Panc1 (cell line): ENCODE measurements around the gene MTA1.

ENCODE experiments used
- POLR2AphosphoS5 ChIP-seq: IDR thresholded peaks from 2 replicates; pipeline ENCODE4 v1.6.1; 2012; ENCODE audit warnings: mild to moderate bottlenecking, low read depth, low read length, moderate library complexity
- SIN3A ChIP-seq: IDR thresholded peaks from 2 replicates; pipeline ENCODE4 v1.6.1; 2012; ENCODE audit warnings: low read depth, mild to moderate bottlenecking, low read length, moderate library complexity, borderline replicate concordance; ENCODE audit not compliant: insufficient read depth
- TF ChIP-seq, protein P1 (sequence below): fragments of 450-650 bp; IDR thresholded peaks from 2 replicates; pipeline ENCODE4 v1.5.1; 2017; ENCODE audit warnings: mild to moderate bottlenecking

- TF ChIP-seq, protein P1, sequence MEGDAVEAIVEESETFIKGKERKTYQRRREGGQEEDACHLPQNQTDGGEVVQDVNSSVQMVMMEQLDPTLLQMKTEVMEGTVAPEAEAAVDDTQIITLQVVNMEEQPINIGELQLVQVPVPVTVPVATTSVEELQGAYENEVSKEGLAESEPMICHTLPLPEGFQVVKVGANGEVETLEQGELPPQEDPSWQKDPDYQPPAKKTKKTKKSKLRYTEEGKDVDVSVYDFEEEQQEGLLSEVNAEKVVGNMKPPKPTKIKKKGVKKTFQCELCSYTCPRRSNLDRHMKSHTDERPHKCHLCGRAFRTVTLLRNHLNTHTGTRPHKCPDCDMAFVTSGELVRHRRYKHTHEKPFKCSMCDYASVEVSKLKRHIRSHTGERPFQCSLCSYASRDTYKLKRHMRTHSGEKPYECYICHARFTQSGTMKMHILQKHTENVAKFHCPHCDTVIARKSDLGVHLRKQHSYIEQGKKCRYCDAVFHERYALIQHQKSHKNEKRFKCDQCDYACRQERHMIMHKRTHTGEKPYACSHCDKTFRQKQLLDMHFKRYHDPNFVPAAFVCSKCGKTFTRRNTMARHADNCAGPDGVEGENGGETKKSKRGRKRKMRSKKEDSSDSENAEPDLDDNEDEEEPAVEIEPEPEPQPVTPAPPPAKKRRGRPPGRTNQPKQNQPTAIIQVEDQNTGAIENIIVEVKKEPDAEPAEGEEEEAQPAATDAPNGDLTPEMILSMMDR = no peak
- TF ChIP-seq POLR2AphosphoS5 (no peak), SIN3A (no peak)
These were observed 20.9 kb downstream of the MTA1 start for GRCh38 chr14:105440554-105440900.
